ENCODE measurements around the gene CIDEB. TPM values are rescaled to one million over a fixed set of nuclear protein-coding genes. Genes with fewer than 3 reads are reported as not detected.
"Not testable (repeated sequence)": the region's sequence is repeated elsewhere in the genome, so short reads cannot be mapped to it uniquely, and the experiment has no call there.

CIDEB gene
- total RNA-seq, 2 experiments from 2014 or later = 24.5 to 44.2 TPM

DNA sequence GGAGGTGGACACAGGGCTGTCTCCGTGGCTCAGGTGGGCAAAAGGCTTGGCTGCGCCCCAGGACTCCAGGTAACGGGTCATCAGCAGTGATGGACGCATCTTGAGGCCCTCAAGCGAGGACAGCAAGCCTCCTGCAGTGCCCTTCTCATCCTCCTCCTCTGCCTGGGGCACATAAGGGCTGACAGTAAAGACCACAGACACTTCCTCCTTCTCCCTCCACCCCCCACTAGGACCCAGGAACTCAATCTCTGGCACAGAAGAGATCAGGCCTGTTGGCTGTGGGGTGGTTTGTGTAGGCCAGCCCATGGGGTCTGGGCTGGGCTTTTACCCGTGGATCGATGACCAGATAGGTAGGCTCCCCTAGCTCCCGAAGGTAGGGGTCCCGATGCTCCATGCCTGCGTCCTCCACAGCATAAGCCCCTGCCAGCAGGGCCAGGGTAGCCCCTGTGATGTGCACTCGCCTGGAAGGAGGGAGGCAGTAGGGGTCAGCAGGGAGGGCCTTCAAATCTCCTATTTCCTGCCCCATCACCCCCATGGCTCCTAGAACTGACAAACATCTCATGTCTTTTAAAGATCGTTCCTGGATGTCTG is 21.4 kb upstream of the CIDEB start:
- ATAC-seq = no peak
- CTCF ChIA-PET = interaction anchor here (0.8 to 25.2 kb wide), 8 partner anchors 10 to 215 kb away, joined by 3 to 854 read pairs (median 4); partner anchors contain the start of genes CBLN3, CIDEB, DHRS1 and KHNYN
- no peaks in the 10 kb centered on the region for H3K9me3 Mint-ChIP-seq (ENCODE audit: low read depth)

GRCh38 chr14:24327914-24328313 is 20.1 kb upstream of the CIDEB start:
- ATAC-seq = not testable (repeated sequence)

More for the DNA sequence above, 21.4 kb upstream of the CIDEB start:
- H3K27ac Mint-ChIP-seq = peak overlapping the region; percentile 65
- peaks cover 28% of the 10 kb centered on the region for H3K27me3 Mint-ChIP-seq
- DNase-seq = no peak
- peaks cover 63% of the 10 kb centered on the region for H3K4me1 Mint-ChIP-seq
- H3K36me3 Mint-ChIP-seq = no peaks in the 10 kb centered on the region
- no peak overlapping the region for H3K4me3 Mint-ChIP-seq

GRCh38 chr14:24327303-24327702 is 19.5 kb upstream of the CIDEB start:
- peaks cover 15% of the 10 kb centered on the region for H3K27me3 Mint-ChIP-seq
- no peaks in the 10 kb centered on the region for H3K9me3 Mint-ChIP-seq (ENCODE audit: low read depth)
- peaks cover 50% of the 10 kb centered on the region for H3K4me1 Mint-ChIP-seq
- H3K4me3 Mint-ChIP-seq = no peak overlapping the region
- ATAC-seq (no peak), DNase-seq (no peak)
- CTCF ChIA-PET = interaction anchor here (1.1 to 25.2 kb wide), 5 partner anchors 11 to 103 kb away, joined by 6 to 854 read pairs (median 112); partner anchors contain the start of genes CBLN3, CIDEB, KHNYN and LTB4R
- H3K27ac Mint-ChIP-seq = peak overlapping the region; percentile 77
- no peaks in the 10 kb centered on the region for H3K36me3 Mint-ChIP-seq

More at GRCh38 chr14:24327914-24328313, 20.1 kb upstream of the CIDEB start:
- H3K9me3 Mint-ChIP-seq (ENCODE audit: low read depth); H3K4me3 Mint-ChIP-seq; H3K27ac Mint-ChIP-seq; H3K36me3 Mint-ChIP-seq: not testable (repeated sequence)
- Mint-ChIP-seq H3K27me3 (peaks cover 19% of the 10 kb centered on the region), H3K4me1 (peaks cover 54% of the 10 kb centered on the region)
- CTCF ChIA-PET = interaction anchor here (1.2 to 25.2 kb wide), 5 partner anchors 18 to 102 kb away, joined by 3 to 854 read pairs (median 112); partner anchors contain the start of genes CBLN3, CIDEB, DHRS1 and KHNYN
- DNase-seq = peak; percentile 57

GRCh38 chr14:24325963-24326362 is 18.2 kb upstream of the CIDEB start:
- no peaks in the 10 kb centered on the region for H3K36me3 Mint-ChIP-seq
- no peaks in the 10 kb centered on the region for H3K9me3 Mint-ChIP-seq (ENCODE audit: low read depth)
- DNase-seq = no peak
- peaks cover 37% of the 10 kb centered on the region for H3K4me1 Mint-ChIP-seq
- CTCF ChIA-PET = interaction anchor here (1.0 to 25.2 kb wide), 3 partner anchors 16 to 104 kb away, joined by 3 to 854 read pairs (median 148); partner anchors contain the start of genes CBLN3, CIDEB, KHNYN and LTB4R
- H3K4me3 Mint-ChIP-seq = no peak overlapping the region
- no peak overlapping the region for H3K27ac Mint-ChIP-seq
- H3K27me3 Mint-ChIP-seq = peaks cover 7% of the 10 kb centered on the region
- no peak for ATAC-seq

- Mint-ChIP-seq H3K4me3 (no peak overlapping the region), H3K27me3 (peaks cover 4% of the 10 kb centered on the region), H3K4me1 (peaks cover 33% of the 10 kb centered on the region), H3K36me3 (no peaks in the 10 kb centered on the region), H3K27ac (no peak overlapping the region), H3K9me3 (ENCODE audit: low read depth) (no peaks in the 10 kb centered on the region)
- DNase-seq (no peak), ATAC-seq (no peak)
- CTCF ChIA-PET = interaction anchor here (1.0 to 25.2 kb wide), 6 partner anchors 9 to 105 kb away, joined by 3 to 854 read pairs (median 6); partner anchors contain the start of genes CBLN3, CIDEB, KHNYN and LTB4R
These were observed 17.3 kb upstream of the CIDEB start for GRCh38 chr14:24325041-24325530.

DNA sequence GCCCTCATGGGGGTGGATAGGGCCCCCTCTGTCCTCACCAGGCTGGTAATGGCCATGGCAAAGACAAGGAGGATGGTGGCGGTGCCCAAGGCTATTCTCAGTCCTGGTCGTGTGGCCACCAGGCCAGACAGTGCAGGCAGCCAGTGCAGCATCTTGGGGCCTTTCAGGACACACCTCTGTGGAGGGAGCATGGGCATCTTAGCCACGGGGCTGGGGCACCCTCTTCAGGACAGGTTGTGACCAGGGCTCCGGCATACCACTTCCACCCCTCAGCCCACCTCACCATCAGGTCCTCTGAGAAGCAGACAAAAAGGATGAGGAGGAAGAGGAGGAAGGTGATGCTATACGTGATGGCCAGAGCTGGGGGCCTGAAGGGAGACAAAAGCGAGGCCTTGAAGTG is 16.2 kb upstream of the CIDEB start:
- peaks cover 12% of the 10 kb centered on the region for H3K27me3 Mint-ChIP-seq
- no peaks in the 10 kb centered on the region for H3K36me3 Mint-ChIP-seq
- CTCF ChIA-PET = interaction anchor here (1.3 to 25.2 kb wide), 5 partner anchors 10 to 106 kb away, joined by 3 to 854 read pairs (median 9); partner anchors contain the start of genes CBLN3, CIDEB, KHNYN and LTB4R
- no peak overlapping the region for H3K4me3 Mint-ChIP-seq
- ATAC-seq (no peak), DNase-seq (no peak)
- no peaks in the 10 kb centered on the region for H3K9me3 Mint-ChIP-seq (ENCODE audit: low read depth)
- peaks cover 22% of the 10 kb centered on the region for H3K4me1 Mint-ChIP-seq
- H3K27ac Mint-ChIP-seq = no peak overlapping the region

GRCh38 chr14:24323341-24323740 is 15.6 kb upstream of the CIDEB start:
- CTCF ChIA-PET = interaction anchor here (13.2 to 25.2 kb wide), 2 partner anchors 13 to 107 kb away, joined by 148 to 854 read pairs; partner anchors contain the start of genes CBLN3, CIDEB, KHNYN and LTB4R
- no peak for DNase-seq

GRCh38 chr14:24322672-24323071 is 14.9 kb upstream of the CIDEB start:
- H3K4me3 Mint-ChIP-seq = no peak overlapping the region
- no peaks in the 10 kb centered on the region for H3K9me3 Mint-ChIP-seq (ENCODE audit: low read depth)
- H3K27ac Mint-ChIP-seq = no peak overlapping the region
- H3K27me3 Mint-ChIP-seq = peaks cover 12% of the 10 kb centered on the region
- DNase-seq = no peak
- H3K4me1 Mint-ChIP-seq = peaks cover 10% of the 10 kb centered on the region
- no peak for ATAC-seq
- no peaks in the 10 kb centered on the region for H3K36me3 Mint-ChIP-seq
- CTCF ChIA-PET = interaction anchor here (1.1 to 25.2 kb wide), 5 partner anchors 9 to 107 kb away, joined by 3 to 854 read pairs (median 7); partner anchors contain the start of genes CBLN3, CIDEB, KHNYN and LTB4R

More at GRCh38 chr14:24323341-24323740, 15.6 kb upstream of the CIDEB start:
- Mint-ChIP-seq H3K27me3 (peaks cover 12% of the 10 kb centered on the region), H3K27ac (no peak overlapping the region), H3K36me3 (no peaks in the 10 kb centered on the region), H3K4me3 (no peak overlapping the region), H3K9me3 (ENCODE audit: low read depth) (no peaks in the 10 kb centered on the region), H3K4me1 (peaks cover 15% of the 10 kb centered on the region)
- no peak for ATAC-seq

DNA sequence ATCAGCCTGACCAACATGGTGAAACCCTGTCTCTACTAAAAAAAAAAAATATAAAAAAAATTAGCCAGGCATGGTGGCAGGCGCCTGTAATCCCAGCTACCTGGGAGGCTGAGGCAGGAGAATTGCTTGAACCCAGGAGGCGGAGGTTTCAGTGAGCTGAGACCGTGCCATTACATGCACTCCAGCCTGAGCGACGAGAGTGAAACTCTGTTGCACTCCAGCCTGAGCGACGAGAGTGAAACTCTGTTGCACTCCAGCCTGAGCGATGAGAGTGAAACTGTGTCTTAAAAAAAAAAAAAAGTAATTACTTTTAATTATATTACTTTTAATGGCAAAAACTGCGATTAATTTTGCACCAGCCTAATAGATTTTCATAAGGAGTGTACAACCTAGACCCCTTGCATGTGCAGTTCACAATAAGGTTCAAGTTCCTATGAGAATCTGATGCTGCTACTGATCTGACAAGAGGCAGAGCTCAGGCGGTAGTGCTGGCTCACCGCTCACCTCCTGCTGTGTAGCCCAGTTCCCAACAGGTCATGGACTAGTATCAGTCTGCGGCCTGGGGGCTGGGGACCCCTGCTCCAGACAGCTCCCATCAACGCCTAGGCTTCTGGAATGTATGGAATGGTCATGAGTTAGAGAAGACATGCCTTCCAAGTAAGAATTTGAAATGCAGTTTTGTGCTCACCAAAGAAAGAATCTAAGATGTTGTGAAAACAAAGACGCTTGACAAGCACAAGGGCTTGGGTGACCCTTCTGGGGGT is 13.6 kb upstream of the CIDEB start:
- Mint-ChIP-seq H3K36me3 (peaks cover 4% of the 10 kb centered on the region), H3K27ac (no peak overlapping the region), H3K4me3 (no peak overlapping the region), H3K4me1 (peaks cover 12% of the 10 kb centered on the region), H3K9me3 (ENCODE audit: low read depth) (no peaks in the 10 kb centered on the region), H3K27me3 (peaks cover 12% of the 10 kb centered on the region)
- CTCF ChIA-PET = interaction anchor here (0.9 to 25.2 kb wide), 6 partner anchors 11 to 109 kb away, joined by 3 to 854 read pairs (median 6); partner anchors contain the start of genes CBLN3, CIDEB, KHNYN and LTB4R
- DNase-seq = no peak
- ATAC-seq = no peak

- Mint-ChIP-seq H3K9me3 (ENCODE audit: low read depth) (no peaks in the 10 kb centered on the region), H3K4me3 (no peak overlapping the region), H3K27me3 (peaks cover 12% of the 10 kb centered on the region), H3K4me1 (peaks cover 44% of the 10 kb centered on the region), H3K27ac (no peak overlapping the region), H3K36me3 (peaks cover 18% of the 10 kb centered on the region)
- CTCF ChIA-PET = interaction anchor here (1.0 to 25.2 kb wide), 4 partner anchors 7 to 113 kb away, joined by 3 to 854 read pairs (median 82); partner anchors contain the start of genes CBLN3, CIDEB, KHNYN and LTB4R
- DNase-seq (no peak), ATAC-seq (no peak)
These were observed 9.6 kb upstream of the CIDEB start for GRCh38 chr14:24317141-24317928.

DNA sequence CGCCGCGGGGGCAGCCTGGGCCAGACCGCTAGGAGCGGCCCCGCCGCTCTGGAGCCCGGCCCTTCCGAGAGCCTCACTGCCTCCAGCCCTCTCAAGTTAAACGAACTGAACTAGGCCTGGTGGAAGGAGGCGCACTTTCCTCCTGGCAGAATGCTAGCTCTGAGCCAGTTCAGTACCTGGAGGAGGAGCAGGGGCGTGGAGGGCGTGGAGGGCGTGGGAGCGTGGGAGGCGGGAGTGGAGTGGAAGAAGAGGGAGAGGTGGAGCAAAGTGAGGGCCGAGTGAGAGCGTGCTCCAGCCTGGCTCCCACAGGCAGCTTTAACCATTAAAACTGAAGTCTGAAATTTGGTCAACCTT is 8.8 kb upstream of the CIDEB start:
- Mint-ChIP-seq H3K36me3 (peaks cover 18% of the 10 kb centered on the region), H3K4me3 (no peak overlapping the region), H3K9me3 (ENCODE audit: low read depth) (no peaks in the 10 kb centered on the region), H3K4me1 (peaks cover 52% of the 10 kb centered on the region), H3K27ac (no peak overlapping the region), H3K27me3 (peaks cover 12% of the 10 kb centered on the region)
- CTCF ChIA-PET = interaction anchor here (1.0 kb wide), 1 partner anchor 88 kb away, joined by 3 read pairs; no protein-coding TSS in a partner anchor
- ATAC-seq = no peak
- DNase-seq = no peak

DNA sequence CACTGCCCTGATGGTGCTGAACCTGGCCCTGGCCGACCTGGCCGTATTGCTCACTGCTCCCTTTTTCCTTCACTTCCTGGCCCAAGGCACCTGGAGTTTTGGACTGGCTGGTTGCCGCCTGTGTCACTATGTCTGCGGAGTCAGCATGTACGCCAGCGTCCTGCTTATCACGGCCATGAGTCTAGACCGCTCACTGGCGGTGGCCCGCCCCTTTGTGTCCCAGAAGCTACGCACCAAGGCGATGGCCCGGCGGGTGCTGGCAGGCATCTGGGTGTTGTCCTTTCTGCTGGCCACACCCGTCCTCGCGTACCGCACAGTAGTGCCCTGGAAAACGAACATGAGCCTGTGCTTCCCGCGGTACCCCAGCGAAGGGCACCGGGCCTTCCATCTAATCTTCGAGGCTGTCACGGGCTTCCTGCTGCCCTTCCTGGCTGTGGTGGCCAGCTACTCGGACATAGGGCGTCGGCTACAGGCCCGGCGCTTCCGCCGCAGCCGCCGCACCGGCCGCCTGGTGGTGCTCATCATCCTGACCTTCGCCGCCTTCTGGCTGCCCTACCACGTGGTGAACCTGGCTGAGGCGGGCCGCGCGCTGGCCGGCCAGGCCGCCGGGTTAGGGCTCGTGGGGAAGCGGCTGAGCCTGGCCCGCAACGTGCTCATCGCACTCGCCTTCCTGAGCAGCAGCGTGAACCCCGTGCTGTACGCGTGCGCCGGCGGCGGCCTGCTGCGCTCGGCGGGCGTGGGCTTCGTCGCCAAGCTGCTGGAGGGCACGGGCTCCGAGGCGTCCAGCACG is 8.2 kb upstream of the CIDEB start:
- ATAC-seq (no peak), DNase-seq (no peak)
- Mint-ChIP-seq H3K27me3 (peaks cover 12% of the 10 kb centered on the region), H3K27ac (no peak overlapping the region), H3K4me3 (no peak overlapping the region), H3K9me3 (ENCODE audit: low read depth) (no peaks in the 10 kb centered on the region), H3K36me3 (peaks cover 18% of the 10 kb centered on the region), H3K4me1 (peaks cover 52% of the 10 kb centered on the region)
- CTCF ChIA-PET = no interaction called here
